GM20000 (cell line): ENCODE data around the gene SPR.
A peak's percentile ranks its signal among the peaks of the same experiment; 100 is the strongest.

Experiments
- DNase-seq: peaks from one replicate; pipeline ENCODE4 v3.0.0; 2012; ENCODE audit warnings: low spot score
- TF ChIP-seq, protein P1 (sequence below): IDR thresholded peaks from 2 replicates; pipeline ENCODE4 v1.5.1; 2012; ENCODE audit warnings: mild to moderate bottlenecking, control low read depth; ENCODE audit errors: extremely low read depth, missing control alignments

SPR gene

DNA sequence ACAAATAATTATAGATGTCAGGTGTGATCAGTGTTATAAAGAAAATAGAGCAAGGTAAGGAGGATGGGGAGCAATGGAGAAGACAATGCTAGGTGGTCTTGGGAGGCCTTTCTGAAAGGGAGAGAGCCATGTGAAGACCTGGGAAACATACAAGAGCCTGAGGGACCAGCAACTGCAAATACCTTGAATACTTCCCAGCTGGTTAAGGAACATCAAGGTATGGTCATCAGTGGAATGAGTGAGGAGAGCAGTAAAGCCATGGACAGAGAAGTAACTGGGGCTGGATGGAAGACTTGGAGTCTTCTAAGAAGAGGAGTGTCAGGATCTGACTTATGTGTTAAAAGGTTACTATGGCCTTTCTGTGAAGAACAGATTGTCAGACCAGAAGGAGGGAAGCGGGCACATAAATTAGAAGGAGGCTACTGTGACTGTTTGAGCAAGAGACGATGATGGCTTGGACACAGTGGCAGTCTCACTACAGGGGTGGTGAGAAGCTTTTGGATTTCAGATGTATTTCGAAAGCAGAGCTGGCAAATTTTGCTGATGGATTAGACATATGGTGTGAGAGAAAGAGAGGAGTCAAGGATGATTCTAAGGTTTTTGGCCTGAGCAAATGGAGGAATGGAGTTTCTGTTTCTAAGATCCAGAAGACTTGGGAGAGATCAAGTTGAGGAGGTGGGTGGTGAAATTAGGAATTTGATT lies 38.6 kb upstream of the SPR start:
- no peak for DNase-seq
- TF ChIP-seq, protein P1, sequence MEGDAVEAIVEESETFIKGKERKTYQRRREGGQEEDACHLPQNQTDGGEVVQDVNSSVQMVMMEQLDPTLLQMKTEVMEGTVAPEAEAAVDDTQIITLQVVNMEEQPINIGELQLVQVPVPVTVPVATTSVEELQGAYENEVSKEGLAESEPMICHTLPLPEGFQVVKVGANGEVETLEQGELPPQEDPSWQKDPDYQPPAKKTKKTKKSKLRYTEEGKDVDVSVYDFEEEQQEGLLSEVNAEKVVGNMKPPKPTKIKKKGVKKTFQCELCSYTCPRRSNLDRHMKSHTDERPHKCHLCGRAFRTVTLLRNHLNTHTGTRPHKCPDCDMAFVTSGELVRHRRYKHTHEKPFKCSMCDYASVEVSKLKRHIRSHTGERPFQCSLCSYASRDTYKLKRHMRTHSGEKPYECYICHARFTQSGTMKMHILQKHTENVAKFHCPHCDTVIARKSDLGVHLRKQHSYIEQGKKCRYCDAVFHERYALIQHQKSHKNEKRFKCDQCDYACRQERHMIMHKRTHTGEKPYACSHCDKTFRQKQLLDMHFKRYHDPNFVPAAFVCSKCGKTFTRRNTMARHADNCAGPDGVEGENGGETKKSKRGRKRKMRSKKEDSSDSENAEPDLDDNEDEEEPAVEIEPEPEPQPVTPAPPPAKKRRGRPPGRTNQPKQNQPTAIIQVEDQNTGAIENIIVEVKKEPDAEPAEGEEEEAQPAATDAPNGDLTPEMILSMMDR = no peak

DNA sequence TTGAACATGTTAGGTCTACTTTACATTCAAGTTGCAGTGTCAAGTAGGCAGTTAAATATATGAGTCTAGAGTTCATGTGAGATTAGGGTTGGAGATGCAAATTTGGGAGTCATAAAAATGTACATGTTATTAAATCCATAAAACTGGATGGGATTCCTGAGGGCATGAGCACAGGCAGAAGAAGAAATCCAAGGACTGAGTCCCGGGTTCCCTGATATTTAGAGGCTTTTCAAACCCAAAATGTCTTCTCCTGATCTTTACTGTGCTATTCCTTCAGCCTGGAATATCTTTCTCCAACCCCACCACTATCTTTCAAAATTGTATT lies 38.1 kb upstream of the SPR start:
- TF ChIP-seq, protein P1 = no peak
- no peak for DNase-seq

DNA sequence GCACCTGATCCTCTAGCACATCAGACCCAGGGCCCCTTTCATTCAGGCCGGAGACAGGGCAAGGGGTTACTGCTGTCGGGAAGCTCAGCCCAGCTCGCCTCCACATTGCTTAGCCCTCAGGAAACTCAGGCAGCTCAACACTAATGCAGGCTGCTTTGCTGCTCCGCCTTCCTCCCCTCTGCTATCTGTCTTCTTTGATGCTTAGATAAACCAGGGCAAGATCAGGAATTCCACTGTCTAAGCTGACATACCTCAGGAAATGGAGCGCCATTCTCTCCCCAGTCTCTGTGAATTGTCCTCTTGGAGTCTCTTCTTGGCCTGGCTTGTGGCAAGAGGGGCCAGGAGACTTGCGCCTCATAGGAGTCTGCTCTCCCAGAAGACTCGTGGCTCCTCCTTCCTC lies 35.9 kb upstream of the SPR start:
- no peak for DNase-seq
- TF ChIP-seq, protein P1 = no peak

DNA sequence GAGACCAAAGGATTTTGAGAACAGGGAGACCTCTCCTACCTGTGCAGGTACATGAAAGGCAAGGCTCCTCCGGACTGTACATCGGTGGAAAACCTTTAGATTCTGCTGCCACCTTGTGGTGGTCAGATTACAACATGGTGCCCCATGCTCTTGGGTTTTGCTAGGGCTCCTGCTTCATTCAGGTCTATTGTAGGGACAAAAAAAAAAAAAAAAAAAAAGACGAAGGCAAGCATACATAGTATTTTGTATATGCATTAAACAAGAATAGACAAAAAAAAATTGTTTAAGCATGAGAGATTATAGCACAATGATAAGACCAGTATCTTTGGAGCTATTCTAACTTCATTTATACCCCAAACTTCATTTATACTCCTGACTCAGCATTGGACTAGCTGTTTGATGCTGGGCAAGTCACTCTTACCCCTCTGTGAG lies 27.4 kb upstream of the SPR start:
- TF ChIP-seq, protein P1 = peak; percentile 54
- DNase-seq = peak; percentile 61

DNA sequence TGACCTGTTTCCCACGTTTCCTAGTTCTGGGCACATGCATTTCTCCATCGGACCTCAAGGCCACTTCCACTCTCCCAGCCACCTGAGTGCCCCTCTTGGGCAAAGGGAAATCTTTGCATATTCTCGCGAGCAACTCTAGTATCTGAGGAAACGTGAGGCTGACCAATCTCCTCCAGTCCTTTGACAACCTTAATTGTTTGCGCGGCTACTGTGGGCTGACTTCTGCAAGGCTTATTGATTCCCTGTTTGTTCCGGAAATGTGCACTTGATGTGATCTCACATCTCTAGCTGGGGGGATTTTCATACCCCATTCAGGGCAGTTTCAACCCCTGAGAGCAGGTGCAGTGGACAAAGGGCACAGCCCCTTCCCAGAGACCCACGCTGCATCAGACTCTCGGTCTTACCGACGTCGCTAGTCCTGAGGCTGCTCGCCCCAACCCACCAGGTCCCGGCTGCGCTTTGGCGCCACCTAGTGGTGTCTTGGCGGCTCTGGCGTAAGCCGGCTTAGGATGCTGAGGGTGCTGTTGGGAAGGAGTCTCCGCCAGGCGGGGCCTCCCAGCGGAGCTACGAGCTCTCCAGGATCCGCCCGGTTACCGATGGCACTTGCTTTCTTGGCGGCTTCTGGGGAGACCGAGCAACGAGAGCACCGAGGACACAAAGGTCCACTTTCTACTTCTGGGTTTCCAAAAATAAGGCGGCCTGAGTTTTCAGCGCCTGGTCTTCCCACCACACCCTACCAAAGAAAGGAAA lies 24.8 kb upstream of the SPR start:
- TF ChIP-seq, protein P1 = peak; percentile 98
- peak; percentile 86 for DNase-seq

DNA sequence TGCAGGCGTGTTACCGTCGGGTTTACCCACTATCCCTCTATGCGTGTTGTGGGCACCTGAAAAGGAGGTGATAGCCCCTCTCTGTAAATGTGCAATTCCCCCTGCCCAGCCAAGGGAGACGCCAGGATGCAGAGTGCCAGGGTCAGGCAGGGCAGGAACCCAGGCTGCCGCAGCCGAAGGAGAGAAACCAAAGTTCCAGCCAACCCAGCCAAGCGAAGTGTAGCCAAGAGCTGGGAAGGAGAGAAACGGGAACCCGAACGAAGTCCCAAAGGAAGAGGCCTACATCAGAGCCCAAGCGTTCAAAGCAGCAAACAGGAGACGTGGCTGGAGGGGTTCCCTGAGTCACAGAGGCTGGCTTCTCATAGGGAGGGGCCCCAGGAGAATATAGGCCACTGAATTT lies 24.2 kb upstream of the SPR start:
- no peak for DNase-seq
- TF ChIP-seq, protein P1 = no peak

DNA sequence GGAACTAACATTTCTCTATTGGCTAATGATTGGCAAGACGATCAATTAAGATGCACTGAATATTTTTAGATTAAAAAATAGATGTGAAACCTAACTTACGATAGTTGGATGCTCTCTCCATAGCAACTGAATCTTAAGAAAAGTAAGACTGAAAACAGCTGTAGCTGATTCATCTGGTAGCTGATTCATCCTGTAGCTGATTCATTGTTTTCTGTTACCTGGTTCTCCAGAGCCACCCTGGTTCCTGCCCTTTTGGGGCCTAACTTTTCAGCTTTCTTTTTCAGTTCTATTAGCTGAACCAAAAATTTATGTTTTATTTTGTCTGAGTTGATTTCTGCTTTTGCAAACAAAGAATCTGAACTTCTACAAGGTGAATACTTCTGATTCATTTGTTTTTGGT lies 22.7 kb upstream of the SPR start:
- peak; percentile 48 for DNase-seq
- TF ChIP-seq, protein P1 = no peak
